ENCODE data around the gene PTPRN. TPM values are rescaled to one million over a fixed set of nuclear protein-coding genes. Genes with fewer than 3 reads are reported as not detected.
"Not testable (repeated sequence)": the region's sequence is repeated elsewhere in the genome, so short reads cannot be mapped to it uniquely, and the experiment has no call there.

The PTPRN gene
- polyA plus RNA-seq, 1 donor, result 0.27 TPM

- DNase-seq, result no peak
These were observed 39.7 kb downstream of the PTPRN start for GRCh38 chr2:219269362-219270054.

- DNase-seq, result no peak
These were observed 40.9 kb downstream of the PTPRN start for GRCh38 chr2:219268294-219268693.

- no peak for DNase-seq
These were observed 42.3 kb downstream of the PTPRN start for GRCh38 chr2:219266886-219267285.

- DNase-seq, result no peak
These were observed 43.0 kb downstream of the PTPRN start for GRCh38 chr2:219266232-219266631.

GRCh38 chr2:219261024-219261855 is 48.0 kb downstream of the PTPRN start:
- no peak for DNase-seq

- DNase-seq, result not testable (repeated sequence)
These were observed 50.3 kb downstream of the PTPRN start for GRCh38 chr2:219258942-219259341.

- no peak for DNase-seq
These were observed 54.5 kb downstream of the PTPRN start for GRCh38 chr2:219254590-219255201.

- DNase-seq, result no peak
These were observed 55.2 kb downstream of the PTPRN start, which contains the start of gene TUBA4A for GRCh38 chr2:219253753-219254589. Gene TUBA4A, minus strand, starts transcription at chr2:219253918. Its CDS starts 60 bp downstream, at chr2:219253858.

- no peak for DNase-seq
These were observed 56.1 kb downstream of the PTPRN start, which contains the start of gene TUBA4B for GRCh38 chr2:219252900-219253752. Gene TUBA4B, plus strand, starts transcription at chr2:219253243. Its CDS starts 165 bp downstream, at chr2:219253408.

- no peak for DNase-seq
These were observed 56.7 kb downstream of the PTPRN start for GRCh38 chr2:219252570-219252899.

GRCh38 chr2:219252084-219252483 is 57.1 kb downstream of the PTPRN start:
- no peak for DNase-seq

GRCh38 chr2:219251656-219252055 is 57.5 kb downstream of the PTPRN start:
- no peak for DNase-seq

GRCh38 chr2:219250049-219250781 is 59.0 kb downstream of the PTPRN start:
- no peak for DNase-seq

GRCh38 chr2:219249203-219249980 is 59.8 kb downstream of the PTPRN start:
- peak; percentile 63 for DNase-seq

- no peak for DNase-seq
These were observed 60.4 kb downstream of the PTPRN start for GRCh38 chr2:219248845-219249202.

- no peak for DNase-seq
These were observed 61.2 kb downstream of the PTPRN start for GRCh38 chr2:219247678-219248642.

- DNase-seq, result no peak
These were observed 62.6 kb downstream of the PTPRN start for GRCh38 chr2:219246559-219246958.

GRCh38 chr2:219245899-219246230 is 63.3 kb downstream of the PTPRN start:
- DNase-seq, result no peak
